Measurements from ENCODE around the gene CHN1. TPM values are rescaled to one million over a fixed set of nuclear protein-coding genes. Genes with fewer than 3 reads are reported as not detected.

CHN1 gene
- total RNA-seq, 2 experiments from 2014 or later, result 5.3 to 5.6 TPM

DNA sequence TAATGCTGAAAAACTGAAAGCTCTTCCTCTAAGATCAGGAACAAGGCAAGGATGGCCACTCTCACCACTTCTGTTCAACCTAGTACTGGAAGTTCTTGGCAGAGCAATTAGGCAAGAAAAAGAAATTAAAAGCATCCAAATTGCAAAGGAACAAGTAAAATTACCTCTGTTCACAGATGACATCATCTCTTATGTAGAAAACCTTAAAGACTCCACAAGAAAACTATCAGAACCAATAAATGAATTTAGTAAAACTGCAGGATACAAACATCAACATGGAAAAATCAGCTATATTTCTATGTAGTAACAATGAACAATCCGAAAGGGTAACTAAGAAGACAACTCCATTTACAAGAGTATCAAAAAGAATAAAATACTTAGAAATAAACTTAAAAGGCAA, 112.2 kb downstream of the CHN1 start:
- H3K9me3 ChIP-seq (ENCODE audit: control insufficient read depth in 1 of 2, insufficient read depth in 1 of 2, low read length in 2 of 2), result no peaks in the 10 kb centered on the region
- TF ChIP-seq, protein P1, sequence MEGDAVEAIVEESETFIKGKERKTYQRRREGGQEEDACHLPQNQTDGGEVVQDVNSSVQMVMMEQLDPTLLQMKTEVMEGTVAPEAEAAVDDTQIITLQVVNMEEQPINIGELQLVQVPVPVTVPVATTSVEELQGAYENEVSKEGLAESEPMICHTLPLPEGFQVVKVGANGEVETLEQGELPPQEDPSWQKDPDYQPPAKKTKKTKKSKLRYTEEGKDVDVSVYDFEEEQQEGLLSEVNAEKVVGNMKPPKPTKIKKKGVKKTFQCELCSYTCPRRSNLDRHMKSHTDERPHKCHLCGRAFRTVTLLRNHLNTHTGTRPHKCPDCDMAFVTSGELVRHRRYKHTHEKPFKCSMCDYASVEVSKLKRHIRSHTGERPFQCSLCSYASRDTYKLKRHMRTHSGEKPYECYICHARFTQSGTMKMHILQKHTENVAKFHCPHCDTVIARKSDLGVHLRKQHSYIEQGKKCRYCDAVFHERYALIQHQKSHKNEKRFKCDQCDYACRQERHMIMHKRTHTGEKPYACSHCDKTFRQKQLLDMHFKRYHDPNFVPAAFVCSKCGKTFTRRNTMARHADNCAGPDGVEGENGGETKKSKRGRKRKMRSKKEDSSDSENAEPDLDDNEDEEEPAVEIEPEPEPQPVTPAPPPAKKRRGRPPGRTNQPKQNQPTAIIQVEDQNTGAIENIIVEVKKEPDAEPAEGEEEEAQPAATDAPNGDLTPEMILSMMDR (IDR thresholded peaks at IDR 0.05), result no peak
- Mint-ChIP-seq H3K9me3 (no peaks in the 10 kb centered on the region), H3K27me3 (no peaks in the 10 kb centered on the region), H3K4me3 (no peak overlapping the region), H3K27ac (no peak overlapping the region), H3K4me1 (ENCODE audit: low read depth) (no peaks in the 10 kb centered on the region), H3K36me3 (ENCODE audit: low read depth) (no peaks in the 10 kb centered on the region)
- POLR2A ChIA-PET, result no interaction called here
- no peak for ATAC-seq (ENCODE audit: poor library complexity)
- no peaks in the 10 kb centered on the region for H3K36me3 ChIP-seq (ENCODE audit: insufficient read depth, low read length)
- H3K27ac ChIP-seq (ENCODE audit: low read depth in 1 of 2, low read length in 2 of 2), result no peak overlapping the region
- H3K4me3 ChIP-seq (ENCODE audit: low read length), result no peak overlapping the region
- DNase-seq, result no peak
- no peaks in the 10 kb centered on the region for H3K4me1 ChIP-seq (ENCODE audit: insufficient read depth, low read length)
- no peaks in the 10 kb centered on the region for H3K27me3 ChIP-seq (ENCODE audit: control insufficient read depth in 1 of 2, insufficient read depth in 2 of 2, low read length in 2 of 2)
- CTCF ChIA-PET, result no interaction called here
- intact Hi-C loops (cut with DNase I, micrococcal nuclease), result no loop called here

DNA sequence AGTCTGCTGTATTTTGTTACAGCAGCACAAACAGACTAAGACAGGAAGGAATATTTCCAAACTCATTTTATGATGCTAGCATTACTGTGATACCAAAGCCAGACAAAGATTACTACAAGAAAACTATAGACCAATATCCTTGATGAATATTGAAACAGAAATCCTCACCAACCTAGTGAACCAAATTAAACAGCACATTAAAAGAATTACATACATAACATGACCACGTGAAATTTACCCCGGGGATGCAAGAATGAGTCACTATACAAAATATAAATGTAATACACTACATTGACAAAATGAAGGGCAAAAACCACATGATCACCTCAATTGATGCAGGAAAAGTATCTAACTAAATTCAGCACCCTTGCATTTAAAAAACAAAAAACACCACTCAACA, 112.6 kb downstream of the CHN1 start:
- CTCF ChIA-PET, result no interaction called here
- no peak overlapping the region for H3K4me3 Mint-ChIP-seq
- intact Hi-C loops (cut with DNase I, micrococcal nuclease), result no loop called here

DNA sequence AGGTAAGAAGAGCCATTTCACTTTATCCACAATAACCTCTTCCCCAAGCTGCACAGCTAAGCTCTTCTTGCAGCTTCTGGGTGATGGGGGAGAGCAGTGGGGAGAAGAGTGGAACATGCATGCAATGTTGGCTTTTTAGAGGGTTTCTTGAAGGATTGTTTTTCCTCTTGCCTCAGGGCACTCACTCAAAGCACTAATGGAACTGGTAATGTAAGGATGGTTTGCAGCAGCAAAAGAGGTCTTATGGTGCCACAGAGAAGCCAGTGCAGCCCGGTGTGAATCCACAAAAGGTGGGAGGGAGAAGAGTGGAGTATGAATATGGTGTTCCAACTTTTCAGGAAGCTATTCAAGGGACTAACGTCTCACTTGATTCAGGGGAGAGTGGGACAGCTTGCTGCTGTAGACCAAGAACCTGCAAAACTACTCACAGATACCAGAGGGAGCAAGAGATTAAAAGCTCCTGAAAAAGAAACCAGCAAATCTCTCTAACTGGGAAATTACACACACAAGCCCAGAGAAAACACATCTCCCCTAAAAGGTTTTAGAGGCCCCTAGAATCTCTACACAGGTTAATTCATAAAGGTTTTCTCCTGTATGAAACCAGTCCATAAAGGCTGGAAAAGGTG, 116.4 kb downstream of the CHN1 start:
- no peak overlapping the region for H3K4me3 Mint-ChIP-seq
- TF ChIP-seq, protein P1 (IDR thresholded peaks at IDR 0.05), result no peak
- DNase-seq (no peak), ATAC-seq (ENCODE audit: poor library complexity) (no peak)
- intact Hi-C loops (cut with DNase I, micrococcal nuclease), result no loop called here
- Histone ChIP-seq H3K27me3 (ENCODE audit: control insufficient read depth in 1 of 2, insufficient read depth in 2 of 2, low read length in 2 of 2) (no peaks in the 10 kb centered on the region), H3K4me3 (ENCODE audit: low read length) (no peak overlapping the region), H3K4me1 (ENCODE audit: insufficient read depth, low read length) (no peaks in the 10 kb centered on the region), H3K27ac (ENCODE audit: low read depth in 1 of 2, low read length in 2 of 2) (no peak overlapping the region), H3K36me3 (ENCODE audit: insufficient read depth, low read length) (no peaks in the 10 kb centered on the region), H3K9me3 (ENCODE audit: control insufficient read depth in 1 of 2, insufficient read depth in 1 of 2, low read length in 2 of 2) (no peaks in the 10 kb centered on the region)
- H3K36me3 Mint-ChIP-seq (ENCODE audit: low read depth), result no peaks in the 10 kb centered on the region
- H3K9me3 Mint-ChIP-seq, result no peaks in the 10 kb centered on the region
- POLR2A ChIA-PET, result no interaction called here
- H3K27ac Mint-ChIP-seq, result no peak overlapping the region
- CTCF ChIA-PET, result interaction anchor here (0.7 to 1.2 kb wide), 4 partner anchors 9 to 101 kb away, joined by 3 read pairs; no protein-coding TSS in a partner anchor
- no peaks in the 10 kb centered on the region for H3K4me1 Mint-ChIP-seq (ENCODE audit: low read depth)
- no peaks in the 10 kb centered on the region for H3K27me3 Mint-ChIP-seq

More for the DNA sequence above, 112.6 kb downstream of the CHN1 start:
- Mint-ChIP-seq H3K27ac (no peak overlapping the region), H3K4me1 (ENCODE audit: low read depth) (no peaks in the 10 kb centered on the region), H3K27me3 (no peaks in the 10 kb centered on the region), H3K36me3 (ENCODE audit: low read depth) (no peaks in the 10 kb centered on the region), H3K9me3 (no peaks in the 10 kb centered on the region)
- ATAC-seq (ENCODE audit: poor library complexity), result no peak
- no peak for DNase-seq
- TF ChIP-seq, protein P1 (IDR thresholded peaks at IDR 0.05), result no peak
- Histone ChIP-seq H3K27ac (ENCODE audit: low read depth in 1 of 2, low read length in 2 of 2) (no peak overlapping the region), H3K9me3 (ENCODE audit: control insufficient read depth in 1 of 2, insufficient read depth in 1 of 2, low read length in 2 of 2) (no peaks in the 10 kb centered on the region), H3K4me1 (ENCODE audit: insufficient read depth, low read length) (no peaks in the 10 kb centered on the region), H3K4me3 (ENCODE audit: low read length) (no peak overlapping the region), H3K27me3 (ENCODE audit: control insufficient read depth in 1 of 2, insufficient read depth in 2 of 2, low read length in 2 of 2) (no peaks in the 10 kb centered on the region), H3K36me3 (ENCODE audit: insufficient read depth, low read length) (no peaks in the 10 kb centered on the region)
- POLR2A ChIA-PET, result no interaction called here

Data from CD4-positive, alpha-beta T cell (primary cell).